IMR-90 (cell line): ENCODE data around the gene PGF. TPM values are rescaled to one million over a fixed set of nuclear protein-coding genes. Genes with fewer than 3 reads are reported as not detected.
"Not testable (repeated sequence)": the region's sequence is repeated elsewhere in the genome, so short reads cannot be mapped to it uniquely, and the experiment has no call there.

Experiments
- ATAC-seq: fragments of 200-7000 bp; cut with Tn5 transposase; 2 replicates; pipeline ENCODE4 v1.9.1; 2020; ENCODE audit warnings: low read depth, mild to moderate bottlenecking, moderate library complexity
- BruUV-seq: library from RNA; stranded (reverse); fragments of 400-500 nt; replicated peaks from 2 replicates; lab custom pipeline; 2021; lab: Mats Ljungman, UMichigan
- CTCF ChIA-PET: fragments of 300-600 bp; formaldehyde crosslinking; extraction: SDS; loops from one replicate; lab custom pipeline; 2021; ENCODE audit warnings: antibody characterized with exemption; lab: Yijun Ruan, JAX
- POLR2A ChIA-PET: fragments of 300-600 bp; sonication (Branson Sonifier 250); formaldehyde crosslinking; loops from one replicate; lab custom pipeline; 2022; ENCODE audit warnings: antibody characterized with exemption; ENCODE audit not compliant: unreplicated experiment; lab: Charles Lee
- DNase-seq: peaks from one replicate; pipeline ENCODE4 v3.0.0; 2013
- H2AFZ ChIP-seq: replicated peaks from 2 replicates; pipeline ENCODE3; 2013; ENCODE audit warnings: low read length, mild to moderate bottlenecking; ENCODE audit not compliant: poor library complexity
- H2AK5ac ChIP-seq: 2 replicates; pipeline ENCODE4 v1.6.1; 2013; ENCODE audit warnings: low read depth, low read length, inconsistent platforms
- H2AK9ac ChIP-seq: replicated peaks from 2 replicates; pipeline ENCODE3; 2013; ENCODE audit warnings: mild to moderate bottlenecking, low read depth, low read length, moderate library complexity; ENCODE audit not compliant: poor library complexity
- H2BK120ac ChIP-seq: 2 replicates; pipeline ENCODE4 v1.6.1; 2013; ENCODE audit warnings: low read depth, low read length, inconsistent platforms
- H2BK15ac ChIP-seq: 3 replicates; pipeline ENCODE4 v1.6.1; 2013; ENCODE audit warnings: low read depth, low read length, inconsistent platforms
- H2BK20ac ChIP-seq: 2 replicates; pipeline ENCODE4 v1.6.1; 2013; ENCODE audit warnings: low read depth, mild to moderate bottlenecking, inconsistent platforms, low read length, moderate library complexity
- H2BK5ac ChIP-seq: 2 replicates; pipeline ENCODE4 v1.6.1; 2013; ENCODE audit warnings: mild to moderate bottlenecking, low read depth, low read length, inconsistent platforms; ENCODE audit not compliant: poor library complexity, severe bottlenecking
- H3K14ac ChIP-seq: replicated peaks from 2 replicates; pipeline ENCODE4 v1.6.1; 2013; ENCODE audit warnings: low read depth, low read length, inconsistent platforms
- H3K18ac ChIP-seq: 2 replicates; pipeline ENCODE4 v1.6.1; 2013; ENCODE audit warnings: low read depth, low read length, control low read depth
- H3K23ac ChIP-seq: 2 replicates; pipeline ENCODE4 v1.6.1; 2013; ENCODE audit warnings: low read depth, low read length, inconsistent platforms
- H3K27ac ChIP-seq: 2 replicates; pipeline ENCODE4 v1.5.1; 2013; ENCODE audit warnings: mild to moderate bottlenecking, control low read depth, low read length; ENCODE audit not compliant: insufficient read depth
- H3K27me3 ChIP-seq: 2 replicates; pipeline ENCODE4 v1.6.1; 2013; ENCODE audit warnings: low read length; ENCODE audit not compliant: control insufficient read depth, insufficient read depth
- H3K36me3 ChIP-seq: 2 replicates; pipeline ENCODE4 v1.6.1; 2013; ENCODE audit warnings: low read length, mixed read lengths; ENCODE audit not compliant: control insufficient read depth, insufficient read depth
- H3K4ac ChIP-seq: 2 replicates; pipeline ENCODE4 v1.6.1; 2013; ENCODE audit warnings: low read depth, low read length, inconsistent platforms
- H3K4me1 ChIP-seq: 2 replicates; pipeline ENCODE4 v1.6.1; 2013; ENCODE audit warnings: low read length, mixed read lengths; ENCODE audit not compliant: control insufficient read depth, insufficient read depth
- H3K4me2 ChIP-seq: 2 replicates; pipeline ENCODE4 v1.6.1; 2013; ENCODE audit warnings: low read depth, mild to moderate bottlenecking, control low read depth, low read length, moderate library complexity
- H3K4me3 ChIP-seq: 2 replicates; pipeline ENCODE4 v1.5.1; 2013; ENCODE audit warnings: low read depth, mild to moderate bottlenecking, control low read depth, low read length, moderate library complexity; ENCODE audit not compliant: insufficient read depth
- H3K56ac ChIP-seq: 2 replicates; pipeline ENCODE4 v1.6.1; 2013; ENCODE audit warnings: low read length, inconsistent platforms; ENCODE audit not compliant: insufficient read depth; ENCODE audit errors: extremely low read depth
- H3K79me1 ChIP-seq, 2 experiments: 2 replicates each; pipeline ENCODE4 v1.6.1; 2013; ENCODE audit warnings: low read length in 2 of 2, inconsistent platforms in 1 of 2, low read depth in 1 of 2
- H3K9ac ChIP-seq: 2 replicates; pipeline ENCODE4 v1.6.1; 2013; ENCODE audit warnings: low read depth, low read length, control low read depth
- H3K9me1 ChIP-seq: 2 replicates; pipeline ENCODE4 v1.6.1; 2013; ENCODE audit warnings: low read length, inconsistent platforms; ENCODE audit not compliant: insufficient read depth
- H3K9me3 ChIP-seq: 2 replicates; pipeline ENCODE4 v1.6.1; 2013; ENCODE audit warnings: low read length; ENCODE audit not compliant: control insufficient read depth, insufficient read depth
- H4K20me1 ChIP-seq: 2 replicates; pipeline ENCODE4 v1.6.1; 2013; ENCODE audit warnings: low read length, inconsistent platforms; ENCODE audit not compliant: insufficient read depth
- H4K5ac ChIP-seq: 2 replicates; pipeline ENCODE4 v1.6.1; 2013; ENCODE audit warnings: mild to moderate bottlenecking, low read depth, low read length, control low read depth
- H4K8ac ChIP-seq, 2 experiments: 2 replicates each; pipeline ENCODE4 v1.6.1; 2013; ENCODE audit warnings: low read depth in 2 of 2, low read length in 2 of 2, control low read depth in 1 of 2, inconsistent platforms in 1 of 2
- H4K91ac ChIP-seq: 2 replicates; pipeline ENCODE4 v1.6.1; 2013; ENCODE audit warnings: low read depth, low read length, inconsistent platforms; ENCODE audit not compliant: insufficient read depth
- WGBS, 2 experiments: methylation state at CpG; one replicate each; pipeline versions ENCODE4 v1.1.5 to v1.1.7; 2013; ENCODE audit warnings: missing lambda C conversion rate in 2 of 2; ENCODE audit not compliant: insufficient read length in 1 of 2; ENCODE audit errors: extremely low coverage in 2 of 2; 5-methylcytosine and 5-hydroxymethylcytosine counted together
- dilution Hi-C: fragments of 300-500 bp; cut with HindIII; formaldehyde crosslinking; loops from one replicate; pipeline ENCODE4 v1.14.3; 2018; ENCODE audit warnings: low sequenced_read_pairs; ENCODE audit not compliant: unreplicated experiment
- in situ Hi-C: fragments of 300-500 bp; cut with MboI; formaldehyde crosslinking; loops from 3 replicates; pipeline ENCODE4 v1.14.3; 2019; ENCODE audit warnings: low sequenced_read_pairs, inconsistent platforms, mixed read lengths
- intact Hi-C: fragments of 100-400 bp; cut with micrococcal nuclease; formaldehyde crosslinking; loops from 2 replicates; pipeline ENCODE4 v1.10.0; 2022
- polyA plus RNA-seq, 3 experiments: library from polyadenylated mRNA; depleted of rRNA; stranded (reverse); fragments of >200 nt; gene quantifications; 2 replicates each; pipeline ENCODE4 v1.2.3, GENCODE V29; 2012; ENCODE audit warnings: low replicate concordance in 1 of 3
- total RNA-seq: library from RNA; depleted of rRNA; stranded (reverse); fragments of >200 nt; gene quantifications from 2 replicates; pipeline ENCODE4 v1.2.3, GENCODE V29; 2012

Gene PGF
- total and polyA plus RNA-seq, 2 of the 4 experiments (the other 2 are of a cell fraction) = 0.36 to 0.39 TPM

DNA sequence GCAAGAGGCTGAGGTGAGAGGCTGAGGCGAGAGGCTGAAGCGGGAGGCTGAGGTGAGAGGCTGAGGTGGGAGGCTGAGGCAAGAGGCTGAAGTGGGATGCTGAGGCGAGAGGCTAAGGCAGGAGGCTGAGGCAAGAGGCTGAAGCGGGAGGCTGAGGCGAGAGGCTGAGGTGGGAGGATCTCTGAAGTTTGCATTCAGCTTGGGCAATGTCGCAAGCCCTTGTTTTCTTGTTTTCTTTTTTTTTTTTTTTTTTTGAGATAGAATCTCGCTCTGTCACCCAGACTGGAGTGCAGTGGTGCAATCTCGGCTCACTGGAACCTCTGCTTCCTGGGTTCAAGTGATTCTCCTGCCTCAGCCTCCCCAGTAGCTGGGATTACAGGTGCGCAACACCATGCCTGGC lies 23.7 kb downstream of the PGF start:
- H3K9me3 ChIP-seq, H4K5ac ChIP-seq, H3K27me3 ChIP-seq, H3K4me3 ChIP-seq, POLR2A ChIA-PET, BruUV-seq, H3K23ac ChIP-seq, H3K4me2 ChIP-seq, H3K79me1 ChIP-seq, H3K4ac ChIP-seq, H4K20me1 ChIP-seq, H2BK15ac ChIP-seq, H3K14ac ChIP-seq, H2AK9ac ChIP-seq, H3K56ac ChIP-seq, H3K27ac ChIP-seq, in situ Hi-C loops, H3K18ac ChIP-seq, ATAC-seq, H3K9ac ChIP-seq, dilution Hi-C loops, H2AFZ ChIP-seq, H3K9me1 ChIP-seq, H4K8ac ChIP-seq, H4K91ac ChIP-seq, intact Hi-C loops, H2AK5ac ChIP-seq, H2BK120ac ChIP-seq, H2BK5ac ChIP-seq, H3K36me3 ChIP-seq, DNase-seq, H2BK20ac ChIP-seq: not testable (repeated sequence)
- peaks cover 13% of the 10 kb centered on the region; the same call in 1 of the 2 replicates for H3K4me1 ChIP-seq
- 93% methylated on average over 2 of the region's 9 CpGs; no CpG with 5 or more reads in 1 of the 2 experiments for WGBS, 2 experiments
- CTCF ChIA-PET = interaction anchor here (0.7 kb wide), 1 partner anchor 14 kb away, joined by 3 read pairs; no protein-coding TSS in a partner anchor
